Lower leg skin (tissue), 3 donors: ENCODE data around the gene TMEM187.

Experiments
- CTCF ChIP-seq, 3 donors: fragments of 450-650 bp; IDR thresholded peaks; one replicate each; pipeline ENCODE4 v1.5.1; 2016; ENCODE audit warnings: antibody characterized with exemption in 3 of 3, mild to moderate bottlenecking in 3 of 3, moderate library complexity in 2 of 3
- POLR2A ChIP-seq, 2 donors: fragments of 450-650 bp; IDR thresholded peaks; one replicate each; pipeline ENCODE4 v1.6.1; 2016 to 2017; ENCODE audit warnings: antibody characterized with exemption in 2 of 2, mild to moderate bottlenecking in 1 of 2, moderate library complexity in 1 of 2

DNA sequence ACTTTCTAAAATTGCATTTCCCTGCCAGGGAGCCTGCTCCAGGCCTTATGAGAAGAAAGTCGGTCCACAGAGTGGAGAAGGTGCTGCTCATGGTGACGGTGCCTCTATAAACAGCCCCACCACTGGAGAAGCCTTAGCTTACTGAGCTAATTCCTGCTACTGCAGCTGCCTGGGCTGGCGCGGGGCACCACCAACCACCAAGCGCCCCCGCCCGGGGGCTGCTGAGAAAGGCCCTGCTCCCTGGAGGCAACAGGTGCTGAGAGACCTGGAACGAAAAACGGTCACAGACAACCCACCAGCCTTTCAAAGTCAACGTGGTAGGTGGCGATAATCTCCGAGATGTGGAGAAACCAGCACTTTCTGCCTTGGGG lies 3.8 kb upstream of the TMEM187 start:
- TF ChIP-seq CTCF (IDR thresholded peaks at IDR 0.05) (no peak), POLR2A (IDR thresholded peaks at IDR 0.05) (no peak)
